H1 (cell line): Measurements from ENCODE around the gene PDXP. TPM values are rescaled to one million over a fixed set of nuclear protein-coding genes. Genes with fewer than 3 reads are reported as not detected.

Experiments used
- CTCF ChIA-PET: fragments of 300-600 bp; sonication (Branson Sonifier 250); formaldehyde crosslinking; loops from one replicate; lab custom pipeline; 2021; ENCODE audit not compliant: partially characterized antibody; lab: Charles Lee
- POLR2A ChIA-PET: fragments of 300-600 bp; sonication (Branson Sonifier 250); formaldehyde crosslinking; loops from one replicate; lab custom pipeline; 2021; ENCODE audit warnings: inconsistent platforms; ENCODE audit not compliant: partially characterized antibody; lab: Charles Lee
- DNase-seq, 2 experiments: peaks; one replicate each; pipeline versions ENCODE4 v3.0.0 to v3.0.0-alpha.2; 2010 to 2022; ENCODE audit warnings: low spot score in 2 of 2, low read depth in 1 of 2, mixed read lengths in 1 of 2
- FAIRE-seq: peaks from 2 replicates; lab custom pipeline; 2011; peaks lifted over from hg19 to GRCh38; lab: Jason Lieb, UNC
- H2AFZ ChIP-seq: 2 replicates; pipeline ENCODE4 v1.8.1; 2012; ENCODE audit warnings: low read length, inconsistent platforms
- H2AK5ac ChIP-seq: 2 replicates; pipeline ENCODE4 v1.6.1; 2013; ENCODE audit warnings: low read depth, low read length
- H2BK120ac ChIP-seq: replicated peaks from 2 replicates; pipeline ENCODE3; 2013; ENCODE audit warnings: low read depth, low read length, inconsistent platforms
- H2BK12ac ChIP-seq: 2 replicates; pipeline ENCODE4 v1.6.1; 2013; ENCODE audit warnings: low read depth, low read length
- H2BK15ac ChIP-seq: 2 replicates; pipeline ENCODE4 v1.6.1; 2013; ENCODE audit warnings: low read length
- H2BK20ac ChIP-seq: 2 replicates; pipeline ENCODE4 v1.6.1; 2013; ENCODE audit warnings: low read length
- H2BK5ac ChIP-seq: 2 replicates; pipeline ENCODE4 v1.6.1; 2013; ENCODE audit warnings: low read depth, low read length
- H3K14ac ChIP-seq: 2 replicates; pipeline ENCODE4 v1.6.1; 2013; ENCODE audit warnings: inconsistent platforms; ENCODE audit not compliant: insufficient read length
- H3K18ac ChIP-seq: 2 replicates; pipeline ENCODE4 v1.6.1; 2013; ENCODE audit warnings: low read length; ENCODE audit errors: extremely low read depth
- H3K23ac ChIP-seq: 2 replicates; pipeline ENCODE4 v1.6.1; 2013; ENCODE audit warnings: inconsistent platforms; ENCODE audit not compliant: insufficient read length
- H3K23me2 ChIP-seq: 2 replicates; pipeline ENCODE4 v1.6.1; 2013; ENCODE audit warnings: low read depth, low read length
- H3K27ac ChIP-seq: 2 replicates; pipeline ENCODE4 v1.6.1; 2011; ENCODE audit warnings: low read depth, low read length, inconsistent platforms
- H3K27me3 ChIP-seq, 4 experiments: replicated peaks in 1 of 4; 1 replicate in 1 of 4; 2 replicates in 3 of 4; pipeline versions ENCODE4 v1.6.1 to v1.8.1; 2011 to 2013; ENCODE audit warnings: low read length in 3 of 4, mild to moderate bottlenecking in 3 of 4, inconsistent platforms in 2 of 4, mixed read lengths in 2 of 4, moderate library complexity in 1 of 4; ENCODE audit not compliant: control insufficient read depth in 3 of 4, insufficient read depth in 3 of 4; ENCODE audit errors: extremely low read depth in 1 of 4
- H3K36me3 ChIP-seq, 4 experiments: 2 replicates each; pipeline versions ENCODE4 v1.6.1 to v1.8.1; 2011 to 2013; ENCODE audit warnings: mild to moderate bottlenecking in 4 of 4, low read length in 3 of 4, moderate library complexity in 2 of 4, control low read depth in 1 of 4, inconsistent platforms in 1 of 4; ENCODE audit not compliant: insufficient read depth in 4 of 4, control insufficient read depth in 2 of 4
- H3K4ac ChIP-seq: replicated peaks from 2 replicates; pipeline ENCODE3; 2013; ENCODE audit warnings: low read length, low read depth, mixed read lengths, inconsistent platforms; ENCODE audit not compliant: insufficient read length
- H3K4me1 ChIP-seq, 4 experiments: replicated peaks in 1 of 4; 1 replicate in 1 of 4; 2 replicates in 3 of 4; pipeline versions ENCODE4 v1.6.1 to v1.8.1; 2011 to 2013; ENCODE audit warnings: low read length in 3 of 4, inconsistent platforms in 2 of 4, mixed read lengths in 1 of 4; ENCODE audit not compliant: insufficient read depth in 4 of 4, control insufficient read depth in 3 of 4
- H3K4me2 ChIP-seq, 2 experiments: 2 replicates each; pipeline versions ENCODE4 v1.6.1 to v1.8.1; 2011 to 2013; ENCODE audit warnings: low read depth in 2 of 2, low read length in 2 of 2, control low read depth in 1 of 2, inconsistent platforms in 1 of 2, mild to moderate bottlenecking in 1 of 2; ENCODE audit not compliant: insufficient read depth in 1 of 2
- H3K4me3 ChIP-seq, 4 experiments: fragments of 200-600, 300-600 bp in 1 of 4; sonication (generic), shearing (Covaris generic), sonication (Bioruptor Twin) in 1 of 4; 2 replicates each; pipeline versions ENCODE4 v1.5.1 to v1.8.1; 2011 to 2016; ENCODE audit warnings: low read length in 4 of 4, low read depth in 3 of 4, control low read depth in 2 of 4, inconsistent platforms in 2 of 4, mild to moderate bottlenecking in 2 of 4, mixed read lengths in 1 of 4, moderate library complexity in 1 of 4; ENCODE audit not compliant: insufficient read depth in 2 of 4; ENCODE audit errors: extremely low read depth in 1 of 4
- H3K56ac ChIP-seq: replicated peaks from 2 replicates; pipeline ENCODE3; 2013; ENCODE audit warnings: low read depth, mild to moderate bottlenecking, mixed read lengths, low read length, inconsistent platforms; ENCODE audit not compliant: insufficient read length
- H3K79me1 ChIP-seq: 2 replicates; pipeline ENCODE4 v1.6.1; 2013; ENCODE audit warnings: low read depth, low read length, control low read depth
- H3K79me2 ChIP-seq, 2 experiments: 2 replicates each; pipeline versions ENCODE4 v1.6.1 to v1.8.1; 2012 to 2013; ENCODE audit warnings: low read length in 2 of 2, mild to moderate bottlenecking in 2 of 2, inconsistent platforms in 1 of 2; ENCODE audit not compliant: insufficient read depth in 2 of 2, control insufficient read depth in 1 of 2
- H3K9ac ChIP-seq, 4 experiments: replicated peaks in 1 of 4; 1 replicate in 1 of 4; 2 replicates in 3 of 4; pipeline versions ENCODE4 v1.6.1 to v1.8.1; 2011 to 2013; ENCODE audit warnings: low read depth in 3 of 4, low read length in 3 of 4, control low read depth in 2 of 4, mild to moderate bottlenecking in 2 of 4, moderate library complexity in 2 of 4, inconsistent platforms in 1 of 4; ENCODE audit errors: extremely low read depth in 1 of 4
- H3K9me3 ChIP-seq, 2 experiments: 2 replicates each; pipeline versions ENCODE4 v1.6.1 to v1.8.1; 2012 to 2013; ENCODE audit warnings: mild to moderate bottlenecking in 2 of 2, moderate library complexity in 2 of 2, control low read depth in 1 of 2, inconsistent platforms in 1 of 2, low read depth in 1 of 2, low read length in 1 of 2, mixed read lengths in 1 of 2; ENCODE audit not compliant: insufficient read depth in 2 of 2
- H4K20me1 ChIP-seq, 2 experiments: replicated peaks in 1 of 2; 2 replicates each; pipeline versions ENCODE3 to v1.8.1; 2011 to 2013; ENCODE audit warnings: inconsistent platforms in 2 of 2, low read length in 2 of 2, mild to moderate bottlenecking in 1 of 2; ENCODE audit not compliant: insufficient read depth in 2 of 2, control insufficient read depth in 1 of 2
- H4K5ac ChIP-seq: 2 replicates; pipeline ENCODE4 v1.6.1; 2013; ENCODE audit warnings: low read length, low read depth, mixed read lengths, inconsistent platforms; ENCODE audit not compliant: insufficient read length
- H4K8ac ChIP-seq: 2 replicates; pipeline ENCODE4 v1.8.0; 2013; ENCODE audit warnings: mild to moderate bottlenecking, moderate library complexity, low read length, inconsistent platforms; ENCODE audit not compliant: insufficient read depth; ENCODE audit errors: extremely low read depth
- H4K91ac ChIP-seq: replicated peaks from 2 replicates; pipeline ENCODE3; 2013; ENCODE audit warnings: low read length, mixed read lengths, inconsistent platforms; ENCODE audit not compliant: insufficient read length
- BACH1 ChIP-seq: IDR thresholded peaks from 2 replicates; pipeline ENCODE4 v1.6.1; 2012; ENCODE audit warnings: low read length, improper control_type of control experiment
- GABPA ChIP-seq: IDR thresholded peaks from 2 replicates; pipeline ENCODE4 v1.6.1; 2011; ENCODE audit warnings: mild to moderate bottlenecking, low read length, moderate library complexity, borderline replicate concordance; ENCODE audit not compliant: insufficient read depth
- HDAC2 ChIP-seq, 2 experiments: fragments of 300-600 bp in 1 of 2; sonication (generic) in 1 of 2; IDR thresholded peaks; 2 replicates each; pipeline ENCODE4 v1.6.1; 2011 to 2012; ENCODE audit warnings: low read depth in 2 of 2, low read length in 2 of 2, mild to moderate bottlenecking in 2 of 2, moderate library complexity in 2 of 2, borderline replicate concordance in 1 of 2, inconsistent platforms in 1 of 2
- JUN ChIP-seq: IDR thresholded peaks from 2 replicates; pipeline ENCODE4 v1.6.1; 2011; ENCODE audit warnings: low read depth, mild to moderate bottlenecking, improper control_type of control experiment, low read length
- KDM4A ChIP-seq: IDR thresholded peaks from one replicate; pipeline ENCODE4 v1.7.1; 2012; ENCODE audit warnings: low read depth, mild to moderate bottlenecking, moderate library complexity, low read length, inconsistent platforms; ENCODE audit not compliant: severe bottlenecking
- MAFK ChIP-seq: IDR thresholded peaks from 2 replicates; pipeline ENCODE4 v1.6.1; 2012; ENCODE audit warnings: low read depth, mild to moderate bottlenecking, improper control_type of control experiment, low read length
- PHF8 ChIP-seq: fragments of 200-600 bp; sonication (generic); conservative IDR thresholded peaks from 2 replicates; pipeline ENCODE4 v1.7.1; 2012; ENCODE audit warnings: low read depth, mild to moderate bottlenecking, inconsistent platforms, low read length, moderate library complexity
- RXRA ChIP-seq: IDR thresholded peaks from 2 replicates; pipeline ENCODE4 v1.6.1; 2011; ENCODE audit warnings: low read depth, mild to moderate bottlenecking, low read length, moderate library complexity; ENCODE audit not compliant: insufficient read depth
- SRF ChIP-seq: IDR thresholded peaks from 2 replicates; pipeline ENCODE4 v1.6.1; 2011; ENCODE audit warnings: mild to moderate bottlenecking, low read depth, low read length, moderate library complexity
- TAF1 ChIP-seq: IDR thresholded peaks from 2 replicates; pipeline ENCODE4 v1.6.1; 2011; ENCODE audit warnings: mild to moderate bottlenecking, low read depth, low read length
- TBP ChIP-seq: IDR thresholded peaks from 2 replicates; pipeline ENCODE4 v1.6.1; 2011; ENCODE audit warnings: low read depth, low read length, improper control_type of control experiment
- TEAD4 ChIP-seq: IDR thresholded peaks from 2 replicates; pipeline ENCODE4 v1.6.1; 2012; ENCODE audit warnings: low read depth, low read length, inconsistent platforms, mixed read lengths
- USF2 ChIP-seq: IDR thresholded peaks from 2 replicates; pipeline ENCODE4 v1.6.1; 2011; ENCODE audit warnings: low read length, improper control_type of control experiment
- WGBS, 2 experiments: shearing (Covaris generic) in 1 of 2; methylation state at CpG; one replicate each; pipeline versions ENCODE4 v1.1.6 to v1.1.7; 2013 to 2015; ENCODE audit warnings: low lambda C conversion rate in 2 of 2, mixed read lengths in 2 of 2, inconsistent platforms in 1 of 2, low coverage in 1 of 2, missing lambda C conversion rate in 1 of 2; ENCODE audit not compliant: insufficient replicate concordance in 2 of 2, insufficient coverage in 1 of 2, insufficient read length in 1 of 2; ENCODE audit errors: extremely low coverage in 1 of 2, missing lambda C conversion rate in 1 of 2; 5-methylcytosine and 5-hydroxymethylcytosine counted together
- polyA plus RNA-seq, 7 experiments: library from polyadenylated mRNA; depleted of rRNA in 3 of 7; stranded (reverse) in 5 of 7; unstranded in 2 of 7; fragments of >200 nt in 5 of 7; fragments of 200-250 nt in 2 of 7; gene quantifications; 1 replicate in 5 of 7; 2 replicates in 1 of 7; 4 replicates in 1 of 7; pipeline versions ENCODE4 v1.2.1 to v1.2.3, GENCODE V29; 2011 to 2013; ENCODE audit warnings: missing spikeins in 2 of 7, mixed read lengths in 2 of 7
- total RNA-seq: library from RNA; stranded (reverse); fragmentation: NEBNext Ultra II Directional; extraction: Animal tissue kit (Norgen Biotek cat#: 25700); gene quantifications from 2 replicates; pipeline ENCODE4 v1.2.1, GENCODE V29; 2021

The PDXP gene
- total and polyA plus RNA-seq, 2 of the 8 experiments (the other 6 are each of a cell fraction or from before 2014, with no cell fraction given), result 36.6 to 67.7 TPM

- Histone ChIP-seq H3K27ac (no peak overlapping the region), H4K5ac (no peak overlapping the region), H2BK15ac (no peak overlapping the region), H3K79me1 (no peaks in the 10 kb centered on the region), H3K27me3 (no peaks in the 10 kb centered on the region), H3K23me2 (no peaks in the 10 kb centered on the region), H4K91ac (no peak overlapping the region), H3K4me2 (no peak overlapping the region), H3K14ac (no peak overlapping the region), H3K4me1 (peaks cover 0 to 3% (median 0%) of the 10 kb centered on the region in 4 experiments; a peak in 1 of 7 replicates), H3K36me3 (peaks cover 7 to 39% (median 23%) of the 10 kb centered on the region in 4 experiments), H3K23ac (no peak overlapping the region), H4K8ac (no peak overlapping the region), H3K79me2 (no peaks in the 10 kb centered on the region), H3K18ac (no peak overlapping the region), H3K9ac (no peak overlapping the region), H3K9me3 (no peaks in the 10 kb centered on the region; a peak in 1 of 4 replicates), H2BK120ac (no peak overlapping the region), H2BK20ac (no peak overlapping the region), H4K20me1 (peaks cover 6% of the 10 kb centered on the region in 2 experiments), H2AFZ (no peak overlapping the region), H3K4me3 (no peak overlapping the region), H3K56ac (no peak overlapping the region), H2BK5ac (no peak overlapping the region), H3K4ac (no peak overlapping the region), H2BK12ac (no peak overlapping the region), H2AK5ac (no peak overlapping the region)
- CTCF ChIA-PET, result interaction anchor here (1.2 kb wide), 1 partner anchor 70 kb away, joined by 4 read pairs; no protein-coding TSS in a partner anchor
- FAIRE-seq (no peak), DNase-seq (no peak)
- POLR2A ChIA-PET, result interaction anchor here (1.0 to 2.1 kb wide), 2 partner anchors 18 to 21 kb away, joined by 3 to 9 read pairs; no protein-coding TSS in a partner anchor
- WGBS, 2 experiments, result 92% methylated on average over 7 of the region's 7 CpGs; no CpG with 5 or more reads in 1 of the 2 experiments
- TF ChIP-seq JUN, result no peak
- no peak for TF ChIP-seq KDM4A
- TF ChIP-seq SRF, result no peak
- no peak for TF ChIP-seq BACH1
- no peak for TF ChIP-seq RXRA
- no peak for TF ChIP-seq TAF1
- TF ChIP-seq PHF8, result no peak
- no peak for TF ChIP-seq TEAD4
- TF ChIP-seq GABPA, result no peak
- TF ChIP-seq USF2, result no peak
- no peak for TF ChIP-seq MAFK
- TF ChIP-seq TBP, result no peak
- TF ChIP-seq HDAC2 (IDR thresholded peaks at IDR 0.05; ENCODE audit: borderline replicate concordance in 1 of 2, low read depth in 2 of 2, low read length in 2 of 2), result no peak
These were observed 55.2 kb downstream of the PDXP start for GRCh38 chr22:37713761-37714160.
